ENCODE results near the gene OLIG3.

DNA sequence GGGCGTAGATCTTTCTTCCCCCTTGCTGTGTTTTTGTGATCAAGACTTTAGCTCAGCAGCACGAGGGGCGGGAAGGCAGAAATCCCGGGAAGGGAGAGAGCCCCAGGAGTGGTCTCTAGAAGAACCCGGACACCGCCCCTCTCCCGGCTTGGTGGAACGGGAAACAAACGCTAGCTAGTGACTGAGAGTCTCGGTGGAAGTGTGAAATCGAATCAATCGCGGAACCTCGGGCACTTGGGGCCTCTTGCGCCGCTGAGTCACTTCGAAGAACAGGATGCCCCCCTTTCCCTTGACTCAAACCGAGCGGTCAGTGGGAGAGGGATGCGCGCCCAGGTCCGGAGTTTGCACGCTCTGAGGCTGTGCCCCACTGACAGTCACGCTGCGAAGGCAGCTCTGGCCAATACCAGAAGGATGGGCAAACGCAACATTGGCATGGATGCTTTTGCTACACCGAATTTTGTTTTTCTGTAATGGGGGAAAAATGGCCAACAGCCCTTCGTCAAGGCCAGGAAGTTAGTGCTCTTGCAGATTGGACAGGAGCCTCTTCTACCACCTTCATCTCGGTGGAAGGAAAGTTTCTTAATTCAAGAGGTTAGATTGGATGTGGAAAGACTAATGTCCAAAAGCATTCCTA lies 1.6 kb upstream of the OLIG3 start:
- TF ChIP-seq TAF1 (IDR thresholded peaks at IDR 0.05; ENCODE audit: borderline replicate concordance, insufficient read depth, low read length) (no peak), POLR2AphosphoS5 (IDR thresholded peaks at IDR 0.05; ENCODE audit: low read depth, low read length) (no peak)
- TF ChIP-seq, protein P1, sequence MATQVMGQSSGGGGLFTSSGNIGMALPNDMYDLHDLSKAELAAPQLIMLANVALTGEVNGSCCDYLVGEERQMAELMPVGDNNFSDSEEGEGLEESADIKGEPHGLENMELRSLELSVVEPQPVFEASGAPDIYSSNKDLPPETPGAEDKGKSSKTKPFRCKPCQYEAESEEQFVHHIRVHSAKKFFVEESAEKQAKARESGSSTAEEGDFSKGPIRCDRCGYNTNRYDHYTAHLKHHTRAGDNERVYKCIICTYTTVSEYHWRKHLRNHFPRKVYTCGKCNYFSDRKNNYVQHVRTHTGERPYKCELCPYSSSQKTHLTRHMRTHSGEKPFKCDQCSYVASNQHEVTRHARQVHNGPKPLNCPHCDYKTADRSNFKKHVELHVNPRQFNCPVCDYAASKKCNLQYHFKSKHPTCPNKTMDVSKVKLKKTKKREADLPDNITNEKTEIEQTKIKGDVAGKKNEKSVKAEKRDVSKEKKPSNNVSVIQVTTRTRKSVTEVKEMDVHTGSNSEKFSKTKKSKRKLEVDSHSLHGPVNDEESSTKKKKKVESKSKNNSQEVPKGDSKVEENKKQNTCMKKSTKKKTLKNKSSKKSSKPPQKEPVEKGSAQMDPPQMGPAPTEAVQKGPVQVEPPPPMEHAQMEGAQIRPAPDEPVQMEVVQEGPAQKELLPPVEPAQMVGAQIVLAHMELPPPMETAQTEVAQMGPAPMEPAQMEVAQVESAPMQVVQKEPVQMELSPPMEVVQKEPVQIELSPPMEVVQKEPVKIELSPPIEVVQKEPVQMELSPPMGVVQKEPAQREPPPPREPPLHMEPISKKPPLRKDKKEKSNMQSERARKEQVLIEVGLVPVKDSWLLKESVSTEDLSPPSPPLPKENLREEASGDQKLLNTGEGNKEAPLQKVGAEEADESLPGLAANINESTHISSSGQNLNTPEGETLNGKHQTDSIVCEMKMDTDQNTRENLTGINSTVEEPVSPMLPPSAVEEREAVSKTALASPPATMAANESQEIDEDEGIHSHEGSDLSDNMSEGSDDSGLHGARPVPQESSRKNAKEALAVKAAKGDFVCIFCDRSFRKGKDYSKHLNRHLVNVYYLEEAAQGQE (IDR thresholded peaks at IDR 0.05; ENCODE audit: insufficient read depth in 1 of 2, low read depth in 2 of 2, low read length in 2 of 2): no peak

All from PFSK-1 (cell line).